Peyer's patch (tissue), 4 donors: ENCODE data around the gene IGF1R. TPM values are rescaled to one million over a fixed set of nuclear protein-coding genes. Genes with fewer than 3 reads are reported as not detected.

Source experiments
- DNase-seq, 3 donors: peaks; one replicate each; pipeline ENCODE4 v3.0.0-alpha.2; 2017 to 2019
- H3K27ac ChIP-seq, 4 donors: fragments of 200-600 bp; sonication (generic); one replicate each; pipeline ENCODE4 v1.5.1; 2016 to 2019
- H3K27me3 ChIP-seq, 2 donors: fragments of 200-600 bp; sonication (generic); one replicate each; pipeline ENCODE4 v1.5.1; 2019
- H3K36me3 ChIP-seq, 3 donors: fragments of 200-600 bp; sonication (generic); one replicate each; pipeline ENCODE4 v1.5.1; 2016 to 2019
- H3K4me1 ChIP-seq, 4 donors: fragments of 200-600 bp; sonication (generic); one replicate each; pipeline ENCODE4 v1.5.1; 2016 to 2019
- H3K4me3 ChIP-seq, 4 donors: fragments of 200-600 bp; sonication (generic); 1 replicate in 3 of 4; 2 replicates in 1 of 4; pipeline ENCODE4 v1.5.1; 2016 to 2019; ENCODE audit warnings: mild to moderate bottlenecking in 1 of 4
- H3K9me3 ChIP-seq, 4 donors: fragments of 200-600 bp; sonication (generic); one replicate each; pipeline ENCODE4 v1.5.1; 2016 to 2019; ENCODE audit warnings: mild to moderate bottlenecking in 1 of 4
- CTCF ChIP-seq, 6 experiments: fragments of 450-650 bp in 4 of 6; fragments of 200-600 bp in 2 of 6; sonication (generic) in 1 of 6; IDR thresholded peaks; one replicate each; pipeline ENCODE4 v1.5.1; 2017 to 2019; ENCODE audit warnings: antibody characterized with exemption in 6 of 6, mild to moderate bottlenecking in 3 of 6, moderate library complexity in 1 of 6
- POLR2A ChIP-seq, 2 donors: fragments of 450-650 bp; IDR thresholded peaks; one replicate each; pipeline ENCODE4 v1.5.1; 2017; ENCODE audit warnings: antibody characterized with exemption in 2 of 2, mild to moderate bottlenecking in 2 of 2, moderate library complexity in 2 of 2
- total RNA-seq, 4 donors: library from RNA; depleted of rRNA; stranded (reverse); fragments of >200 nt; gene quantifications; one replicate each; pipeline ENCODE4 v1.1.0, GENCODE V29; 2016

Gene IGF1R
- total RNA-seq, 4 donors from 2014 or later: 29.6 to 176 (median 88.1) TPM

GRCh38 chr15:98705070-98705469, 56.7 kb downstream of the IGF1R start:
- peaks cover 0 to 13% (median 0%) of the 10 kb centered on the region in 4 donors for H3K4me1 ChIP-seq
- no peaks in the 10 kb centered on the region for H3K27me3 ChIP-seq
- no peak overlapping the region for H3K4me3 ChIP-seq
- no peak for TF ChIP-seq CTCF (IDR thresholded peaks at IDR 0.05)
- TF ChIP-seq POLR2A (IDR thresholded peaks at IDR 0.05): no peak
- peaks cover 0 to 11% (median 0%) of the 10 kb centered on the region in 3 donors for H3K36me3 ChIP-seq
- H3K27ac ChIP-seq: no peak overlapping the region
- H3K9me3 ChIP-seq: no peaks in the 10 kb centered on the region
- DNase-seq: no peak

- H3K27ac ChIP-seq: no peak overlapping the region
- H3K36me3 ChIP-seq: peaks cover 0 to 11% (median 0%) of the 10 kb centered on the region in 3 donors
- no peak overlapping the region for H3K4me3 ChIP-seq
- no peaks in the 10 kb centered on the region for H3K9me3 ChIP-seq
- no peaks in the 10 kb centered on the region for H3K27me3 ChIP-seq
- TF ChIP-seq POLR2A (IDR thresholded peaks at IDR 0.05) (no peak), CTCF (IDR thresholded peaks at IDR 0.05) (no peak)
- DNase-seq: no peak
- peaks cover 0 to 7% (median 0%) of the 10 kb centered on the region in 4 donors for H3K4me1 ChIP-seq
Measured at GRCh38 chr15:98706387-98706786, 58.0 kb downstream of the IGF1R start.

GRCh38 chr15:98706986-98707385, 58.6 kb downstream of the IGF1R start:
- Histone ChIP-seq H3K36me3 (peaks cover 0 to 11% (median 0%) of the 10 kb centered on the region in 3 donors), H3K4me3 (no peak overlapping the region), H3K27ac (no peak overlapping the region), H3K9me3 (peaks cover 0 to 4% (median 1%) of the 10 kb centered on the region in 4 donors), H3K27me3 (no peaks in the 10 kb centered on the region), H3K4me1 (peaks cover 0 to 7% (median 0%) of the 10 kb centered on the region in 4 donors)
- TF ChIP-seq POLR2A (IDR thresholded peaks at IDR 0.05) (no peak), CTCF (IDR thresholded peaks at IDR 0.05) (no peak)
- no peak for DNase-seq

- Histone ChIP-seq H3K4me1 (peaks cover 0 to 3% (median 0%) of the 10 kb centered on the region in 4 donors), H3K36me3 (peaks cover 0 to 11% (median 0%) of the 10 kb centered on the region in 3 donors), H3K27me3 (no peaks in the 10 kb centered on the region), H3K4me3 (no peak overlapping the region), H3K27ac (no peak overlapping the region), H3K9me3 (peaks cover 0 to 4% (median 1%) of the 10 kb centered on the region in 4 donors)
- DNase-seq: no peak
- TF ChIP-seq POLR2A (IDR thresholded peaks at IDR 0.05) (no peak), CTCF (IDR thresholded peaks at IDR 0.05) (no peak)
Measured at GRCh38 chr15:98708037-98708590, 59.8 kb downstream of the IGF1R start.

GRCh38 chr15:98711810-98712209, 63.5 kb downstream of the IGF1R start:
- H3K4me1 ChIP-seq: peaks cover 0 to 10% (median 0%) of the 10 kb centered on the region in 4 donors
- no peak for TF ChIP-seq POLR2A (IDR thresholded peaks at IDR 0.05)
- no peak for TF ChIP-seq CTCF (IDR thresholded peaks at IDR 0.05)
- H3K36me3 ChIP-seq: peaks cover 0 to 11% (median 0%) of the 10 kb centered on the region in 3 donors
- H3K27ac ChIP-seq: no peak overlapping the region
- no peaks in the 10 kb centered on the region for H3K27me3 ChIP-seq
- no peak for DNase-seq
- no peak overlapping the region for H3K4me3 ChIP-seq
- H3K9me3 ChIP-seq: peaks cover 0 to 4% (median 1%) of the 10 kb centered on the region in 4 donors
